Activated CD4-positive, alpha-beta T cell treated with anti-CD3 and anti-CD28 coated beads, Interleukin-2, amount 50 U/mL, for 4 hours (primary cell): ENCODE measurements around the gene FRMPD1.

Experiments
- DNase-seq, 2 experiments: peaks; one replicate each; pipeline ENCODE4 v3.0.0-alpha.2; 2020

Gene FRMPD1

DNA sequence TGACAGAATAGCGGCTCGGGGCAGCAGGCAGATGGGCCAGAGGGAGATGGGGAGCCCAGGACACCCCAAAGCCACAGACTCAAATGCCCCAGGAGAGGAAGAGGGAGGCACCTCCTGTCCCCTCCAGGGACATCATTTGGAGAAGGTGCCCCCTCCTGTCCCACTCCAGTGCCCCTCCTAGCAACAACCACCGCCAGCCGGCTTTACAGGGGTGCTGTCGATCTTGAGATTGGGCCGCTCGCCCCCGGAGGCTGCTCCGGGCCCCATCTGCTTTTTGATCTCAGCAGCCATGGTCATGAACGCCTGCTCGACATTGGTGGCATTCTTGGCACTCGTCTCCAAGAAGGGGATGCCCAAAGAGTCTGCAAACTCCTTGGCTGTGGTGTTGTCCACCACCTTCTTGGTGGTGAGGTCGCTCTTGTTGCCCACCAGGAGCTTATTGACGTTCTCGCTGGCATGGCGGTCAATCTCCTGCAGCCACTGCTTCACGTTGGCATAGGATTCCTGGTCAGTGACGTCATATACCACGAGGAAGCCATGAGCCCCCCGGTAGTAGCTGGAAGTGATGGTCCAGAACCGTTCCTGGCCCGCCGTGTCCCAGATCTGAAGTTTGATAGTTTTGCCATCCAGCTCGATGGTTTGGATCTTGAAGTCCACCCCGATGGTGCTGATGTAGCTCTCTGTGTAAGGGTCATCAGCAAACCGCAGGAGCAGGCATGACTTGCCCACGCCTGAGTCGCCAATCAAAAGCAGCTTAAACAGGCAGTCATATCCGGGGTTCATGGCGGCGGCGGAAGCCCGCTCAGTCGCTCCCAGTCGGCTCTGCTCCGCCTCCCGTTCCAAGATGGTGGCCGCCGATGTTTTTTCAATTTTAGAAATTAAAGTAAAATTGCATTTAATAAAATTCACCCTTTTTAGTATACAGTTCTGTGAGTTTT is 14.0 kb upstream of the FRMPD1 start:
- DNase-seq = no peak

DNA sequence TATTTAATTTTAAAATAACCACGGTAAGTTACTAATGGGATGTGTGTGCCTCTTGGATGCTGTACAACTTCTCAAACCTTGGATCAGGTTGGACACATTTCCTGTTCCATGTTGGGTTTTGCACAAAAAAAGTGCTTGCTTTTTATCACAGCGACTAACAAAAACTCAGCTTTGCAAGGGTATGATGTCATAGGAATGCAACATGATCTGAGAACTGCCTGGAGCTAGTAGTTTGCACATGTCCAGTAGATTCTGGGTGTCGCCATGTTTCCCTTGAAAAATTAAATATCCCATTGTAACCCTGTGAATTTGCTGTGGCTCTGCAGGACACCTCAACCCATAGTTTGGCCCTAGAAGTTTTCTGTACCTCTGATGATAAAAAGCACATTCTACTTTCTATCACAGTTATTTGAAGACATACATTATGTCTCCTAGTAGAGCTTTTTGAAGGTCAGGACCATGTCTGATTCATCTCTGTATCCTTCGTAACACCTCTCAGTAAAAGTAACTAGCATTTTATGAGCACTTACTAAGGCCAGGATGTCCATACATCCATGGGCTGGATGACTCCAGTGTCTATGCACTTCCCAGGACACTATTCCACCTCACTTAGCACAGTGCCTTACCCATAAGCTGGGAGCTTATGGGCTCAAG is 11.5 kb upstream of the FRMPD1 start:
- no peak for DNase-seq

DNA sequence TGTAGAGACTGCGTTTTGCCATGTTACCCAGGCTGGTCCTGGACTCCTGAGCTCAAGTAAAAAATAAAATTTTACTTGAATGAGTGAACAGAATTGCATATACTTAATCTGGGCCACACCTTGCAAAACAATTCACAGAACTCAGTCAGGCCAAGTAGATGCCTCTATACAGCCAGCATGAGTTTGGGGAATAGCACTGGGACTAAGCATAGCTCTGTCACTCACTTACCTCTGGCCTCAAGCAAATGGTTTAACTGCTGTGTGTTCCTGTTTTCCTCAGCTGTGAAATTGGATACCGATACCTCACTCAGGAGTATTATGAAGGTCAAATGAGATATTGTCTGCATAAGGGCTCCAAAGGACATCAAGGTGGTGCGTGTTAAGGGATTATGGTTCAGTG is 10.9 kb upstream of the FRMPD1 start:
- DNase-seq = no peak

DNA sequence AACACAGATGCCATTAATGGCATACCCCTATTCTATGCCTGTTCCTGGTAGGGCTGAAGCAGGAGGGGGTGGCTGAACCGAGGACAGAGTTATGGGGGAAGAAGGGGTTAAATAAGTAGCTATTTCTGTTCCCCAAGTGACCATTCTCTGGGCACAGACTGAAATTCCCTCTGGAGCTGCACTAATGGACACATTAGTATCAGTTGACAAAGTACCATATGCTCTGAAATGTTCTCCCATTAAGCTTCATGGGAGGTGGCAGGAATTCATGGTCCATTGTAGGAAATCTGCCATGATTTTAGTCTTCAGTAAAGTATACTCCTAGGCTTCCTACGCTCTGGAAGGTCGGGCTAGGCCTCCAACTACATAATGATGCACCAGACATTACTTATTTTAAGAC is 10.5 kb upstream of the FRMPD1 start:
- no peak for DNase-seq

DNA sequence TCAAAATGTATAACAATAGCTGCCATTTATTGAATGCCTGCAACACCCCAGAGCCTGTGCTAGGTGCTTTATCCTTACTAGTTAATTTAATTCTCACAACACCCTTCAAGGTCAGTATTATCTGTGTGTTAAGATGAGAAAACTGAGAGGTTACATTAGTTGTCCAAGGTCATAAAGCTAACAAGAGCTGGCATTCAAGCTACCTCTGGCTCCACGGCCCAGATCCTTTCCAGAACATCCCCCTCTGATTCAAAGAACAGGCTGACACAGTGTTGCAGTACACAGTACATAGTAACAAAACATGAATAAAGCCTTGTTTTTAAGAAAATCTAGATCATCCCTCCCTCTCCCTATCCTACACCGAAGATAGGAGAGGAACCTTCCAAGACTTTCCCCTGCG is 9.4 kb upstream of the FRMPD1 start:
- DNase-seq = no peak

DNA sequence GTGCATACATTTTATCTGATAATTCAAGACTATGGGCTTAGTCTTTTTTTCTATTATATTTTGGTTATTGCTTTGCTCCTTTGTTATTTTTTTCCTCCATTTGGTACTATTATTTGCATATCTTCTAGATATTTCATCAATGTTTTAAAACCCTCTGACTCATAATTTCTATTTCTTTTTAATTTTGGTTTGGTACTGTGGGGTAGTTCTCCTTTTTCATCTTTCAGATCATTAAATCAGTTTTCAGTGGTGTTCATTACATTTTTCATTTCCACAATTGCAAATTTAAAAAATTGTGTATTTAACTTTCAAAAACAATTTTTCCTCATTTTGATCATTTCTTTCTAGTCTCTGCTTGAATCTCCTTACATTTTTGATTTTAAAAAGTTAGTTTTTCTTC is 7.5 kb upstream of the FRMPD1 start:
- no peak for DNase-seq

DNA sequence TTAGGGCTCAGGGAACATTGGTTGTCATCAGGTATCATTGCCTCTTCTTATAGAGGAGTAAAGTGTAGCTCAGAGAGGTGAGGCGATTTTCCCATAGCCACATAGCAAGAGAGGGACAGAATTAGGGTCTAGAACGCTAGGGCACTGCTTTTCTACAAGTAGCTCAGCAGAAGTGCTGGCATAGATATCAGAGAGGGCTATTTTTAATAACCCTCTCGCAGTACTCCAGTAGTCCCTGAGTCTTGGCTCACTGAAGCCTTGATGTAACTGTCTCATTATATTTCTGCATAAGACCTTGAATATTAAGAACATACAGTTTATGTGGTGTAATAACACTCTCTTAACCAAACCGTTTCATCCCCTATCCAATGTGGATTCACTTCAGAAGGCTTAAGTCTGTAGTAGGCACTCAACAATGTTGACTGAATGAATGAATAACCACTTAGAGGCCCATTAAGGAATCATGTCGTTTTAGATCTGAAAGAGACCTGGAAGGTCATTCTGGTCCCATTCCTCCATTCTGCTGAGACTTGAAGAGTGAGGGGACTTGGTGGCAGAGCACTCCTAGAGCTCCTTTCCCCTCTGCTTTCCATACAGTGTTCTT is 4.7 kb upstream of the FRMPD1 start:
- DNase-seq = no peak

DNA sequence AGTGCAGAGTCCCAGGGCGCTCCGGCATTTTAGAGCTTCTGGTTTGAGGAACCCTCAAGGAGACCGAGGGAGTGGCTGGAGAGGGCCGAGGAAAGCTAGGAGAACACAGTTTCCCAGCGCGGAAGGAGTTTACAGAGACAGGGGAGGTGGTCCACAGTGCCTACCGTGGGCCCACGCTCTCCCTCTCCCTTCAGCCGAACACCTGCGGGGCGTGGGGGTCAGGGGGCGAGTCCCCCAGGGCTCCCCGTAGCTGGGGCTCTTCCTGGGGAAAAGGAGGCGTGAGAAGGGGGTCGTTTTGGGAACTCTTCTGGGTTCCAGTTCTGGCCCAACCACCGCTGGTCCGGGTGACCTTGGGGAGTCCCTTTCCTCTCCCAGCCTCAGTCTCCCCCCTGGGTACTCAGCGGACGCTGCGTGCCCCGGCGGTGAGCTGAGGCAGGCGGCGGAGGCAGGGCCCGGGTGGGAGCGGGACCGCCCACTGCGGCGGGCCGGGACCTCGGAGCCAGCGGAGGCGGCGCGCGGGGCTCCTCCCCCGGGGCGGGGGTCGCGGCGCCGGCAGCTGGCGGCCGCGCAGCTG is 368 bp upstream of the FRMPD1 start:
- no peak for DNase-seq

DNA sequence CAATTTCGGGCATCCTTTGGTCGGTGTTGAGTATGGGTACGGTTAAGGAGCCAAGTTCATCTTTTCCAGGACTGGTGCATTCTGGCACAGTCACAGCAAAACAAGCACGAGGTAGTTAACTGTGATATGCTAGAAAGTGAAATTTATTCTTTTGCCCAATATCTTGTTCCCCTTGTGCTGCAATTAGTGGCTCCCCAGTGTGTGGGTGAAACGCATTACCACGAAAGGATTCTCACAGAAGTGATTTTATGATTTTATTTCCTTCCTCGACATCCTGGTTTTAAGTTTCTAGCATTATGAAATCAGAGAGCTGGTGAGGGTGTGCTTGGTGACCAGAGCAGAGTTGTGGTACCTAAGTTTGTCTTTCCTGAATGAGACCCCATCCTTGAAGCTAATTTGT is 1.5 kb downstream of the FRMPD1 start:
- DNase-seq = no peak

DNA sequence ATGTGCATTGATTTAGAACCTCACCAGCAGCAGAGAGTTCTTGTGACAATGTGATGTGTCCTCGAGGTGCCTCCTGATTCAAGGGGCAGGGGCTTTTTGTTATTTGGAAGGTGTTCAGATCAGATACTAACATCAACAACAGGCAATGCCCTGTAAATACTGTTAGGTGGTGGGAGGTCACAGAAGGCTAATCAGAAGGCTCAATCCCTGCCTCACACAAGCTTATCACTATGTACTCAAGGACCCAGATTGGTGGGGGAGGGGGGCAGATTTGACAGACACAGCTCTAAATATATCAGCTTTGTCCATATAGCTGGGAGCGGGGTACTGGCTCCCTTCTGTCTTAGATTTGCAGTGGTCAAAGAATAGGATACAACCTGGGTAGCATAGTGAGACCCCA is 2.6 kb downstream of the FRMPD1 start:
- no peak for DNase-seq

DNA sequence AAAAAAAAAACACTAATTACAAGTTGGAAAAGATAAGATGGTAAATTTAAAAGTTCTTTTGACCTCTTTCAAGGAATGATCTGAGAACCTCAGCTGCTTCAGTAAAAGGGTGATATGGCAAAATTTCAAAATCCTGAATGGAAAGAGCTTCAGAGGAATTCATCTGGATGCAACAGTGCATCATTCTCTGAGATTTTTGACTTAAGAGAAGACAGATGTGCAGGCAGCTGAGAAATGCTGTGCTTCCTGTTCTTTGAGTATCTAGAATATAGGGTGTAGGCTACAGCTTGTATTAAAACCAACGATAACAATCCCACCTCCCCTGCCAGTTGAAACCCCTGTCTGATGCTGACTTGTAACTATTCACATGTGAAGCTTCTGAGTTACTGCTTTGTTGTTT is 6.2 kb downstream of the FRMPD1 start:
- DNase-seq = no peak

DNA sequence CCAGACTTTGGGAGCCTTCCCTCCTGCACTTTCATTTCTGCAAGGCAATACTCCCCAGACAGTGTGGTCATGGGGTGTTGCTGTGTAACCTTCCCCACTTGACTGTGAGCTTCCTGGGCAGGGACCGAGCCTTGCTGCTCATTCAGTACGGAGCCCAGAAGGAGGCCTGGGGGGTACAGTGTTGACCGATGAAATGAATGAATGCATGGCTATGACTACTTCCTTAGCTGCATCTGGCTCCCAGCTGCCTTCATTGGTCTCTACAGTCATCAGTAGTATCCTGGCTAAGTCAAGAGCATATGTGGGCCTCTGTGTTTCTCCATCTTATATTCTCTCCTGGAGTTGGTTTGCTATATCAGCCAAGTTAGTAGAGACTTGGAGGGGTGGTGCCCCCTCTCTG is 9.9 kb downstream of the FRMPD1 start:
- DNase-seq = no peak

DNA sequence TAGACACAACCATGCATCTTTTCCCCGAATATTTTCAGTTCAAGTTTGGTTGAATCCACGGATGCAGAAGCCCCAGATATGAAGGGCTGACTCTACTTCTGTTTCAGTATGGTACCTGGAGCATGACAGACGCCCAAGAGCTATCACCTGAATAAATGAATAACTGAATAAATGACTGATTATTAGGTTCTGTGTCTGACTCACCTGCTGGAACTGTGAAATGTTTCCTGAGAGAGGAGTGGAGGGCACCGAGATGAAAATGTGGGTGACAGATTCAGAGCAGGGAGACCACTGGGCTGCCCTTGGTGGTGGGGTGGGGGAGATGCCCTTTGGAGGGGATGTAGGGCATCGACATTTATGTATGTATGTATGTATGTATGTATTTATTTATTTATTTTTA is 13.2 kb downstream of the FRMPD1 start:
- DNase-seq = no peak

DNA sequence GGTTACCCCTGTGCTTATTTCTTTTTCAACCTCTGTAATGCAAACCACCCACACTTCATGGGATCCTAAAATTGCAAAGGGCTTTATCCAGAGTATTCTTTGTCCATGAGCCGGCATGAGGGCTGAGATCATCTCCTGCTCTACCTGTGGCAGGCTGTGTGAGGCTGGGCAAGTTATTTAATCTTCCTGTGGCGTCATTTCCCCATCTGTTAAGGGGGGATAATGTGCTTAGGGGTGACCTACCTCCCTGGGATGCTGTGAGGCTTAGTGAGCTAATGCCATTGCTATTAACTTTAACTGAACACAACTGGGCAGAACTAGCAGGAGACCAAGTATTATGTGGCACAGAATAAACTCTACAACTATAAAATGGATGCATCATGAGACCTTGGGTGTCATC is 17.0 kb downstream of the FRMPD1 start:
- DNase-seq = no peak

DNA sequence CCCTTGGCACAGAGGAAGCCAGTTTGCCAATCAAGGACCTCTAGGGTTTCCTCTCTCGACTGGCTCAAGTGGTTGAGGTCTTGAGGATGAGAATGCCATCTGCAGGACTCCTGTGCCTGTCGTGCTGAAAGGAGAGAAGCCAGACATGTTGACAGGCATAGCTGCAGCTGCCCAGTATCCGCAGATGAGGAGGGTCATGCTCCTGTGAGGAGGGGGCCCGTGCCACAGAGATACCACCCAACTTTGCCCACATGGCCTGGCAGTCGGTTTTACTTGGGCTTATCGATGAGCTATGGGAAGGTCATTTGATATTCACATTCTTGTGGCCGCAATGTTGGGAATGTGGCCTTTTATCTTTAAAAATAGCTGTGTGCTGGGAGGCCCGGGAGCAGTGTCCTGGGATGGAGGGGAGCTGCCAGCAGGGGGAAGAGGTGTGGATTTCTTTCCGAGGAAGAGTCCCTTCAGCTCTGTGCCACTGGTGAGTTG is 17.4 kb downstream of the FRMPD1 start:
- no peak for DNase-seq

DNA sequence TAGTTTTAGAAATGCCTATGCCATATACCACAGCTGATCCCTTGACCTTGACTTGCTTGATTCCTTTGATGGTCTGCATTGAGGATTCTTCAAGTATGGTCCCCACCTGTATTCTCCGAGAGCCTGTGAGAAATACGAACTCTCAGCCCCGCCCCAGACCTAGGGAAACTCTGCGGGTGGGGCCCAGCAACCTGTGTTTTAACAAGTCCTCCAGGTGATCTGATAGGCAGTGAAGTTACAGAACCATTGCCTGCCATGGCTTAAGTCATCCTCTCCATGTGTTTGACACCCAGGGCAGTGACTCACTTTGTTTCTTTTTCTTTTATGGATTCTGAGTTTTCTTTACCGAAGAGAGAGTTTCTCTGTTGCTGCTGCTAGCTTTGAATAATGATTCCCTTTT is 18.5 kb downstream of the FRMPD1 start:
- DNase-seq = no peak

DNA sequence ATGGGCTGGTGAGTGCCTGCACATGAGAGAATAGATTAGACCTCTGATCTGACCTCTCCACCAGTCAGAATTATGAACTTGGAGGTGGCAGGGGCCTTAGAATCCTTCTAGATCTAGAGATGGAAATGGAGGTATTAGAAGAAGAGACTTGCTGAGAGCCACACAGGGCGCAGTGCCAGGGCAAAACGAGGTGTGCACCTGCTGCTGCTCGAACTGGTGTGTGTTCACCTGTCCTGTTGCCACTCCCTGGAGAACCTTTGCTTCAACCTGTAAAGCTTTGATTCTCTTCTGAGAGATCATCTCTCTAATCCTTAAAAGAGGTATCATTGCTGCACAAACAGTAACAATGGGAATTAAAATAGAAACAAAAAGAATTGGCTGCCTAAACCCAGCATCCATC is 24.9 kb downstream of the FRMPD1 start:
- no peak for DNase-seq

DNA sequence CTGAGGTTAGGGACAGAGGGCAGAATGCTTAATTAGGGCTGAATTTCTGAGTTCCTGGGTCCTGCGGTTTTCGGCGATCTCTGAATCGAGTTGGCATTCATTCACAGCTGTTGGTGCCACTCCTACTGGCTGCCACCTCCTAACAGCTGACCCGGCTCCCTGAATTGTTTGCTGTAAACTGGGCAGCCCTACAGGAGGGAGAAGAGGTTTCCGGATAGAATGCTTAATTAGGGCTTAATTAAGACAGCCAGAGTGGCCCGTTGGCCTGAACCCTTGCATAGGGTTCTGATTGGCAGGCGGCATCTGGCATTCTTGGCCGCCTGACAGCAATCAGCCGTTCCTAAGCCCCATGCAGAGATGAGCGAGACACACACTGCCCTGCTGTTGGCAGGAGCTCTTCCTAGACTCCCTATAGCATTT is 25.7 kb downstream of the FRMPD1 start:
- no peak for DNase-seq

DNA sequence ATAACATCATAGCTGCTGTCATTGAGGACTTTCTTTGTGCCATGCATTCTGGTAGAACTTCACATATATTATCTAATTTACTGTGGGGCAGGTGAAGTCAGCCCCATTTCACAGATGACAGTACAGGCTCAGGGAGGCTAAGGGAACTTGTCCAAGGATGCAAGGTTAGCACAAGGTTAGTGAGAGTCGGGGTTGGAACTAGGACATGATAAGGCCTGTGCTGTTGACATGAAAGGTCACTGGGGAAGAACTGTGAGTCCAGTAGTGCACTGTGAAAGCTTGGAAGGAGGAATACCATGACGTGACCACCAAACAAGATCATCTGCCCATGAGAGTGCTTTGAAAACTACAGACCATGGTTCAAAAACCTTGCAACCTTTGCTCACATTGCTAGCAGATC is 26.7 kb downstream of the FRMPD1 start:
- no peak for DNase-seq

DNA sequence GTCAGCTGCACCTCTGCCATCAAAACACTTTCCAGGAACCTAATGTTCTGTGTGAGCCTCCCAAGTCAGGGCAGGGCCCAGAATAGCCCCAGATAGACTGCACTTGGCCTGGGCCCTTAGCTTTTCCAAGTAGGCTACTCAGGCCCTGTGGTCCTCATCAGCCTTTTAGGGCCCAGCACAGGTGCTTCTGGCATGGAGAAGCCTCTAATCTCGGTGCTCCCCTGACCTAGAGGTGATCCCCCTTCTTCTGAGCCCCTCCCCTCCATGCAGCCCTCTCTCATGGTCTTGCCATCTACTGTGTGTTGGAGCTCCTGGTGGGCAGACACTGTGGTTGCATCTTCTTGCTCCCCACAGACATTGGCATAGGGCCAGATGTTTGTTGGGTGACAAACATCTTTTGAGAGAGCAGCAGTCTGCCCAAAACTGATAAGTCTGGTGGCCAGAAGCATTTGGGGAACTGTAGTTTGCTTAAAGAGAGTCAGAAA is 28.1 kb downstream of the FRMPD1 start:
- no peak for DNase-seq

DNA sequence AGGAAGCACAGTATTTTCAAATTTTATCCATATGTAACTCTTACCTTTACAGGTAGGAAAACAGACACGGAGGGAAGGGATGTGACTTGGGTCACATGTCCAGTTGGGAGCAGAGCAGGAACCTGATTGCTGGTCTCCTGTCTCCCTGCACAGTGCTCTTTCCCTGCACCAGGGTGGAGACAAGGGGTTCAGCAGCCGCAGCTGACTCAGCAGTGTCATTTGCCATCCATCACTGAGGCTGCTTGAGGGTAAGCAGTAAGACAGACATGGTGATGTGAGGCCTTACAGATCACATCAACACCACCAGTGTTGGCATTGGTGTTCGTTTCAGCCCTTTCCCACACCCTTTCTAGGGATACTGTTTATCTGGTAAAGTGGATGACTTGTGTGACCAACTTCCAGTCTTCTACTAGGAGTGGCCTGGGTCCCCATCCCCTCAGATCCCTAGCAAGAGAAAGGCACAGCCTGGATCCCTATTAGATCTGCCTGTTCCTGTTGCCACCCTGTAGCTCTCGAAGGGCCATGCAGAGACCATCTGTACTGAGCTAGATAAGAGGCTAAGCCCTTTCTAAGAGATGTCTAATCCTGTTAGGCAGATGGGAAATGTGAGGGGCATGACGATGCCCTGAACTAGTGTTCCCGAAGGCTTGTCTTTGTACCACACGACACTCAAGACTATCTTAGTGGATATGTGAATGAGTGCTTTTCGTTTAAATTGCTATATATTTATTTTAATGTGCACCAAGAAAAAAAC is 29.1 kb downstream of the FRMPD1 start:
- DNase-seq = no peak

DNA sequence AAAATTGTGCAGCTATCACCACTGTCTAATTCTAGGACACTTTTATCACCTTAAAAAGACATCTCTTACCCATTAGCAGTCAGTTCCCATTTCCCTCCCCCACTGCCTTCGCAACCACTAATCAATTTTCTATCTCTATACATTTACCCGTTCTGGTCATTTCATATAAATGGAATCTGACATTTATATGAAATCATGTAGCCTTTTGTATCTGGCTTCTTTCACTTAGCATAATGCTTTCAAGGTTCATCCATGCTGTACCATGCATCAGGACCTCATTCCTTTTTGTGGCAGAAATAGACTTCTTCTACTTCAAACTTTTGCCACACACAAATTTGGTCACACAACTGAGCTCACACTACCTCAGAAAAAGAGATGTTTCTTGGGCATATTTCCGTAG is 32.2 kb downstream of the FRMPD1 start:
- DNase-seq = no peak
